CD14-positive monocyte (primary cell): ENCODE measurements around the gene SLC22A31. TPM values are rescaled to one million over a fixed set of nuclear protein-coding genes. Genes with fewer than 3 reads are reported as not detected.

Experiments
- DNase-seq, 3 donors: peaks; one replicate each; pipeline ENCODE4 v3.0.0-alpha.2; 2011 to 2022
- H2AFZ ChIP-seq: 2 replicates; pipeline ENCODE4 v1.6.0; 2012; ENCODE audit warnings: mild to moderate bottlenecking, low read depth, low read length, inconsistent platforms; ENCODE audit not compliant: insufficient read depth, poor library complexity, severe bottlenecking
- H3K27ac ChIP-seq, 2 donors: 1 replicate in 1 of 2; 2 replicates in 1 of 2; pipeline ENCODE4 v1.5.1; 2012 to 2013; ENCODE audit warnings: low read length in 2 of 2, control low read depth in 1 of 2, inconsistent platforms in 1 of 2, low read depth in 1 of 2, mild to moderate bottlenecking in 1 of 2
- H3K27me3 ChIP-seq, 2 donors: one replicate each; pipeline versions ENCODE4 v1.6.0 to v1.6.1; 2011 to 2013; ENCODE audit warnings: low read length in 2 of 2; ENCODE audit not compliant: control insufficient read depth in 2 of 2, insufficient read depth in 2 of 2
- H3K36me3 ChIP-seq, 2 donors: replicated peaks in 1 of 2; 1 replicate in 1 of 2; 2 replicates in 1 of 2; pipeline versions ENCODE4 v1.5.1 to v1.6.1; 2012 to 2013; ENCODE audit warnings: low read length in 2 of 2, control low read depth in 1 of 2, inconsistent platforms in 1 of 2, mild to moderate bottlenecking in 1 of 2; ENCODE audit not compliant: insufficient read depth in 2 of 2, control insufficient read depth in 1 of 2
- H3K4me1 ChIP-seq, 2 donors: 1 replicate in 1 of 2; 2 replicates in 1 of 2; pipeline versions ENCODE4 v1.5.1 to v1.6.1; 2012 to 2013; ENCODE audit warnings: low read length in 2 of 2, control low read depth in 1 of 2, inconsistent platforms in 1 of 2, mild to moderate bottlenecking in 1 of 2, moderate library complexity in 1 of 2; ENCODE audit not compliant: insufficient read depth in 2 of 2, control insufficient read depth in 1 of 2
- H3K4me2 ChIP-seq: replicated peaks from 2 replicates; pipeline ENCODE3; 2012; ENCODE audit warnings: low read length, moderate library complexity, mild to moderate bottlenecking; ENCODE audit not compliant: poor library complexity, severe bottlenecking; ENCODE audit errors: extremely low read depth
- H3K4me3 ChIP-seq, 3 experiments: fragments of 200-600 bp in 1 of 3; sonication (generic) in 1 of 3; replicated peaks in 1 of 3; 1 replicate in 2 of 3; 2 replicates in 1 of 3; pipeline ENCODE4 v1.5.1; 2011 to 2013; ENCODE audit warnings: low read length in 3 of 3, mild to moderate bottlenecking in 3 of 3, control low read depth in 2 of 3, low read depth in 2 of 3, inconsistent platforms in 1 of 3, moderate library complexity in 1 of 3
- H3K79me2 ChIP-seq: 2 replicates; pipeline ENCODE4 v1.6.0; 2012; ENCODE audit warnings: mild to moderate bottlenecking, control low read depth, inconsistent platforms, low read length, moderate library complexity; ENCODE audit not compliant: insufficient read depth
- H3K9ac ChIP-seq: 2 replicates; pipeline ENCODE4 v1.6.0; 2017; ENCODE audit warnings: low read length, mild to moderate bottlenecking; ENCODE audit not compliant: insufficient read depth, poor library complexity, severe bottlenecking
- H3K9me3 ChIP-seq, 2 donors: replicated peaks in 1 of 2; 1 replicate in 1 of 2; 2 replicates in 1 of 2; pipeline versions ENCODE4 v1.5.1 to v1.6.1; 2012 to 2013; ENCODE audit warnings: low read length in 2 of 2, control low read depth in 1 of 2; ENCODE audit not compliant: control insufficient read depth in 1 of 2, insufficient read depth in 1 of 2
- H4K20me1 ChIP-seq: 2 replicates; pipeline ENCODE4 v1.6.0; 2012; ENCODE audit warnings: mild to moderate bottlenecking, low read length, control low read depth, moderate library complexity; ENCODE audit not compliant: insufficient read depth
- H3K27ac Mint-ChIP-seq, 7 donors: one replicate each; pipeline ENCODE4 v1.8.0; 2020; ENCODE audit warnings: mild to moderate bottlenecking in 7 of 7, mixed read lengths in 7 of 7, moderate library complexity in 6 of 7, inconsistent platforms in 2 of 7
- H3K27me3 Mint-ChIP-seq, 3 donors: one replicate each; pipeline ENCODE4 v1.8.0; 2021 to 2022; ENCODE audit warnings: low read depth in 3 of 3, mild to moderate bottlenecking in 3 of 3, mixed read lengths in 3 of 3, moderate library complexity in 3 of 3, inconsistent platforms in 1 of 3
- H3K36me3 Mint-ChIP-seq, 2 donors: one replicate each; pipeline ENCODE4 v1.8.0; 2020; ENCODE audit warnings: mixed read lengths in 2 of 2, inconsistent platforms in 1 of 2, mild to moderate bottlenecking in 1 of 2
- H3K4me1 Mint-ChIP-seq: one replicate; pipeline ENCODE4 v1.8.0; 2020; ENCODE audit warnings: mild to moderate bottlenecking, mixed read lengths
- H3K4me3 Mint-ChIP-seq, 2 donors: one replicate each; pipeline ENCODE4 v1.8.0; 2020; ENCODE audit warnings: mild to moderate bottlenecking in 2 of 2, mixed read lengths in 2 of 2, moderate library complexity in 1 of 2
- H3K9me3 Mint-ChIP-seq, 7 donors: one replicate each; pipeline ENCODE4 v1.8.0; 2020 to 2022; ENCODE audit warnings: mixed read lengths in 7 of 7, mild to moderate bottlenecking in 6 of 7, moderate library complexity in 6 of 7, inconsistent platforms in 2 of 7
- CTCF ChIP-seq: fragments of 200-600 bp; IDR thresholded peaks from one replicate; pipeline ENCODE4 v1.8.0; 2022; ENCODE audit warnings: antibody characterized with exemption, mild to moderate bottlenecking
- WGBS: methylation state at CpG from one replicate; pipeline ENCODE4 v1.1.5; 2013; ENCODE audit warnings: missing lambda C conversion rate; ENCODE audit not compliant: insufficient coverage; 5-methylcytosine and 5-hydroxymethylcytosine counted together
- intact Hi-C, 2 donors: fragments of 100-400 bp; cut with micrococcal nuclease; formaldehyde crosslinking; loops; one replicate each; pipeline versions ENCODE4 v1.15.0 to v1.15.1; 2023
- polyA plus RNA-seq, 3 donors: library from polyadenylated mRNA; depleted of rRNA in 1 of 3; unstranded in 2 of 3; stranded (reverse) in 1 of 3; fragments of 300-500 nt in 2 of 3; fragments of >200 nt in 1 of 3; fragmentation: Illumina TruSeq in 2 of 3; gene quantifications; 1 replicate in 2 of 3; 2 replicates in 1 of 3; pipeline ENCODE4 v1.2.3, GENCODE V29; 2012 to 2021

Gene SLC22A31
- polyA plus RNA-seq, 3 donors: 0.29 TPM; not detected in 2

- H3K36me3 ChIP-seq: peaks cover 27 to 39% of the 10 kb centered on the region in 2 donors
- no peak overlapping the region for H3K4me3 Mint-ChIP-seq
- H3K27me3 Mint-ChIP-seq: peaks cover 6 to 27% (median 14%) of the 10 kb centered on the region in 3 donors
- H3K27ac ChIP-seq: no peak overlapping the region
- intact Hi-C loops: no loop called here
- H3K79me2 ChIP-seq: no peaks in the 10 kb centered on the region
- no peak overlapping the region for H3K9ac ChIP-seq
- no peaks in the 10 kb centered on the region for H3K4me1 ChIP-seq
- H3K4me1 Mint-ChIP-seq: peaks cover 10% of the 10 kb centered on the region
- TF ChIP-seq CTCF: no peak
- peaks cover 35 to 38% of the 10 kb centered on the region in 2 donors for H3K36me3 Mint-ChIP-seq
- no peak for DNase-seq
- peaks cover 5 to 12% (median 9%) of the 10 kb centered on the region in 7 donors for H3K9me3 Mint-ChIP-seq
- H3K4me3 ChIP-seq: no peak overlapping the region
- WGBS: 94% methylated on average over 19 of the region's 19 CpGs
- no peaks in the 10 kb centered on the region for H4K20me1 ChIP-seq
- no peak overlapping the region for H2AFZ ChIP-seq
- peaks cover 0 to 6% of the 10 kb centered on the region in 2 donors for H3K9me3 ChIP-seq
- H3K4me2 ChIP-seq: no peak overlapping the region
- no peak overlapping the region for H3K27ac Mint-ChIP-seq
- H3K27me3 ChIP-seq: peaks cover 0 to 6% of the 10 kb centered on the region in 2 donors
These were observed 46.5 kb downstream of the SLC22A31 start for GRCh38 chr16:89153848-89154271.

- Mint-ChIP-seq H3K9me3 (peaks cover 6 to 16% (median 14%) of the 10 kb centered on the region in 7 donors), H3K4me1 (peaks cover 10% of the 10 kb centered on the region), H3K4me3 (no peak overlapping the region), H3K27me3 (peaks cover 6 to 27% (median 14%) of the 10 kb centered on the region in 3 donors), H3K36me3 (peaks cover 42 to 46% of the 10 kb centered on the region in 2 donors), H3K27ac (no peak overlapping the region)
- Histone ChIP-seq H3K4me3 (no peak overlapping the region), H4K20me1 (no peaks in the 10 kb centered on the region), H3K9ac (no peak overlapping the region), H3K9me3 (peaks cover 0 to 13% of the 10 kb centered on the region in 2 donors), H3K4me2 (no peak overlapping the region), H3K36me3 (peaks cover 29 to 47% of the 10 kb centered on the region in 2 donors), H3K27ac (no peak overlapping the region), H2AFZ (no peak overlapping the region), H3K27me3 (peaks cover 0 to 6% of the 10 kb centered on the region in 2 donors), H3K79me2 (no peaks in the 10 kb centered on the region), H3K4me1 (no peaks in the 10 kb centered on the region)
- peak in 1 of 3 donors; percentile 21 for DNase-seq
- no peak for TF ChIP-seq CTCF
- WGBS: 86% methylated on average over 19 of the region's 41 CpGs
- intact Hi-C loops: no loop called here
These were observed 47.3 kb downstream of the SLC22A31 start for GRCh38 chr16:89152831-89153700.
